ENCODE results near the gene CUL3.

The CUL3 gene

GRCh38 chr2:224579411-224579810 is 5.8 kb downstream of the CUL3 start:
- no peak for DNase-seq

- no peak for DNase-seq
Measured at GRCh38 chr2:224577541-224577940, 7.6 kb downstream of the CUL3 start.

- no peak for DNase-seq
Measured at GRCh38 chr2:224576088-224576715, 9.0 kb downstream of the CUL3 start.

DNA sequence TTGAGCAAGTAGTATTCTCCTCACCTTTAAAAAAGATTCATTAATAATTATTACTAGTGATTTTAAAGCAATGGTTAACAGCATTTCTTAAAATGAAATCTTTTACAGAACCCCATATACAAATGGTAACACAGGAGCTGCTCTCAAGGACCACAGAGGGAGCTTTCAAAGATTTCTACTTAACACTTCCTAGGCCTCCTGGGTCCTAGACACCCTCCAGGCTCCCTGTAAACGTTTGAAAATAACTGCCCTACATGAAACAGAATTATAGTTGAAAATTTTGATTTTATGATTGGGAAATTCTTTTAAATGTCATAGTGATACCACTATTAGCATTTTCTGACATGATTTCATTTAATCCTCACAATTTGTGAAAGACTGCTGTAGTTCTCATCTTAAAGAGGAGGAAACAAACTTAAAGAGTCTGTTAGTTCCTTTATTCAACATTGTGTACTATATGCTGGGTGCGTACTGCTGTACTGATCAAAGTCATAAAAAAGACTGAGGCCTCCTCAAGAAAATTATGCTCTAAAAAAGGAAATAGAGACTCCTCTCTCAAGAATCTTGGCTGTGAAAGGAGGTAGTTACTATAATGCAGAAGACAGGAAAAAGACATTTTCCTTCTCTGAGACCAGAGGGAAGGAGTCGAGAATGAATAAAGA is 10.6 kb downstream of the CUL3 start:
- DNase-seq = no peak

GRCh38 chr2:224573724-224574123 is 11.4 kb downstream of the CUL3 start:
- no peak for DNase-seq

DNA sequence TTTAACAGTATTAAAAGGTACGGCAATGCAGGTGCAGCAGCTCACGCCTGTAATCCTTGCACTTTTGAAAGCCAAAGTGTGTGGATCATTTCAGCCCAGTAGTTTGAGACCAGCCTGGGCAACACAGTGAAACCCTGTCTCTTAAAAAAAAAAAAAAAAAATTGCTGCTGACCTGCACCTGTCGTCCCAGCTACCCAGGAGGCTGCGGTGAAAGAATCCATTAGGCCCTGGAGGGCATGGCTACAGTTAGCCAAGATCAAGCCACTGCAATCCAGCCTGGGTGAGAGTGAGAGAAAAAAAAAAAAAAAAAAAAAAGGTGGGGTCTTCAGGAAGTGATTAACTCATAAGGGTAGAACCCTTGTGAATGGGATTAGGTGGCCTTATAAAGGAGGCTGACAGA is 12.8 kb downstream of the CUL3 start:
- DNase-seq = no peak

GRCh38 chr2:224570328-224570993 is 14.7 kb downstream of the CUL3 start:
- no peak for DNase-seq

GRCh38 chr2:224569654-224570053 is 15.5 kb downstream of the CUL3 start:
- DNase-seq = no peak

DNA sequence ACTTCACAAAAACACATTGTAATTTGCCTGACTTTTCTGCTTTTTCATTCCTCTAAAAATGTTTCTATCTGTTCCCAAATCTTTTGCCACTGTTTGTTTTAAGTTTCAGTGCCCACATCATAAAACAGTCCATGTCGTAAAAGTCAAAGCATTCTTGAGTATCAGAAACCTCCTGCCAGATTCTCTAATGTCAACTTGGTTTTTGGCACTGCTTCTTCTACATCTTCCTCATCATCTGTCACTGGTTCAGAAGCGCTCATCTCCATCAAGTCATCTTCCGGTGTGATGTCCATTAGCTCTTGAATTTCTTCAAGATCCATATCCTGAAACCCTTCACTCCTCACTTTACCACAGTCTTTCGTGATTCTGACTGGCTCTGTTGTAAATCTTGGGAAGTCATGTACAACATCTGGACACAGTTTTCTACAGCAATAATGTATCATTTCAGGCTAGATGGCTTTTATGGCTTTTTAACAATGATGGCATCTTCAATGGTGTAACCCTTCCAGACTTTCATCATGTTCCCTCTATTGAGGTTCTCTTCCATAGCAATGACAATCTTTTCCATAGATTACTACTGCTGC is 19.6 kb downstream of the CUL3 start:
- no peak for DNase-seq

DNA sequence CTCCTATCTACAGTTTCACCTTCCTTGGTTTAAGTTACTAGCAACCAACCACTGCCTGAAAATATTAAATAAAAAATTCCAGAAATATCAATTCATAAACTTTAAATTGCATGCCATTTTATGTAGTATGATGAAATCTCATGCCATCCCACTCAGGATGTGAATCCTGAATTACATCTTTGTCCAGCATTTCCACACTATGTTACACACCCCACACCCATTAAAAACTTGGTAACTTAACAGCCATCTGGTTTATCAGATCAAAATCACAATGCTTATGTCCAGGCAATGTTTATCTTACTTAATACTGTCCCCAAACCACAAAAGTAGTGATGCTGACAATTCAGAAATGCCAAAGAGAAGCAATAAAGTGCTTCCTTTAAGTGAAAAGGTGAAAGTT is 21.6 kb downstream of the CUL3 start:
- no peak for DNase-seq

GRCh38 chr2:224562831-224563230 is 22.3 kb downstream of the CUL3 start:
- DNase-seq = no peak

DNA sequence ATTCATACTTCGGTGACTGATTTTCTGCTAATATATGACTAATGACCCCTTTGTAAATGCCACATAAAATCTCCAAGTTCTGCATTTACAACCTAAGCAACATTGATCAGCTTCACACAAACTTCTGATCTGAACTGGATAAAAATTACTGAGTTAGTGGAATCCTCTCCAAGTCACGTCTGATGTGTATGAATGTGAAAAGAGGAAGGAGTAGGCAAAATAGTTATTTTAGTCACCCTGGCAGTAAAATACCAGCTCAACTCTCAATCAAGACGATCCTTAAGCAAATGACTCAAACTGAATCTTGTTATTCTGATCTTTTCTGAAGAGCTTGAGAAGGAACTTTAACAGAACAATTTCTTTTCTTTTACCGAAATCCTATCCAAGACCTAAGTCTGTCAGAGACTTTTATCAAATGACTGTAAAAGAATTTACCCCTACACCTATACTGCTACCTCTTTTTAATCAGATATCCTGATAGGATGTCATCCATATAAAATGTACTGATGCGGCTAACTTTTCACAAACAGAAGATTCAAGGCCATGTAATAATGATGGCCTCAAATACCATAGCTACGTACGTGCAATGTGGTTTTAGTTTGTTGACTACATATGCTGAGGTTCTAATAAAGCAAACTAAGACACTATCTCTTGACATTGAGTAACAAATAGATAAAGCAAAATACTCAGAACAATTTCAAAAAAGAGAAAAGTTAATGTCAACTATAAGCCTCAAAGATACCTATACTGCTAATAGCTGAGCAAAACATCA is 23.7 kb downstream of the CUL3 start:
- DNase-seq = no peak

GRCh38 chr2:224560549-224560948 is 24.6 kb downstream of the CUL3 start:
- no peak for DNase-seq

DNA sequence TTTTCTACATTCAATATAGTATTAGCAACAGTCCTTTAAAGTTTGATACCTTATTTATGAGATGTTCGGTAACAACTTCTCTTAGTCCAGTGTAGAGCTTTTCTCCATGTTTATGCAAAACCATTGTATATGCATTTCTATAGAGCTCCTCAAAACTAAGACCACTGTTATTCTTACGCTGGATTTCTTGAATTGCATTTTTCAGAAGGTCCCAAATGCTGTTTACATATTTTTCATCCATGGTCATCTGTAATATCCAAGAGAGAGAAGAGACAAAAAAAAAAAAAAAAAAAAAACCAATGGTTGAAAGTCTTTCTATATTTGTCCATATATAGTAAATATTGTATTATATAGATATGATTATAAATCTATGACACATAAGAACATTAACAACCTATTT is 27.6 kb downstream of the CUL3 start:
- DNase-seq = no peak

DNA sequence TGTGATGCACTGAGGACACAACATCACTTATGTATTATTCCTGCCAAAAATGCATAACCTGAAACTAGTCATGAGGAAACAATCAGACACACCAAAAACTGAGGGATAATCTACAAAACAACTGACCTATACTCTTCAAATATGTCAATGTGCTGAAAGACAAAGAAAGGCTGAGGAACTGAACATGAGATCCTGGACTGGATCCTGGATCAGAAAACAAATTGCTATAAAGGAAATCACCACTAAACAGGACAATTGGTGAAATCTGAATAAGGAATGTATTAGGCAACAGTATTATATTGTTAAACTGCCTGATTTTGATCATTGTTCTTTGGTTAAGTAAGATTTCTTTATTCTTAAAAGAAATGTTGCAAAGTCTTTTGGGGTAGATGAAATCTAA is 28.8 kb downstream of the CUL3 start:
- DNase-seq = no peak

- DNase-seq = no peak
Measured at GRCh38 chr2:224555823-224556366, 29.3 kb downstream of the CUL3 start.

- DNase-seq = no peak
Measured at GRCh38 chr2:224552771-224553170, 32.4 kb downstream of the CUL3 start.

- DNase-seq = no peak
Measured at GRCh38 chr2:224551693-224552092, 33.5 kb downstream of the CUL3 start.

DNA sequence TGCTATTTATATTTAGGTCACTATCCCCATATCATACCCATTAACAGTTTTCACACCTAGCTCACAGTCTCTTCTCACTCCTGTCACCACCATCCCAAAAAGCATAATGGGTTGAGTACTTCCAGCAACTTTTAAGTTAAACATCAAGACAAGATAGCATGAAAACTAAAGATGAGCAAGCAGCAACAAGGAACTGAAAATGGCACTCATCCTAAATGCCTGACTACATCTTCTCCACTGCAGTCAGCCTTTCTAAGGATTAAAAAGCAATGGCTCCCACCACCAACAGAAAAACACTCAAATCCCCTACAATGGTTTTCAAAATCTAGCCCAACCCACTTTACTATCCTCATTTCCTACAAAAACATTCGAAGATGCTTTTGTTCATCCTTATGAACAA is 38.2 kb downstream of the CUL3 start:
- no peak for DNase-seq

- DNase-seq = no peak
Measured at GRCh38 chr2:224545884-224546644, 39.1 kb downstream of the CUL3 start.

DNA sequence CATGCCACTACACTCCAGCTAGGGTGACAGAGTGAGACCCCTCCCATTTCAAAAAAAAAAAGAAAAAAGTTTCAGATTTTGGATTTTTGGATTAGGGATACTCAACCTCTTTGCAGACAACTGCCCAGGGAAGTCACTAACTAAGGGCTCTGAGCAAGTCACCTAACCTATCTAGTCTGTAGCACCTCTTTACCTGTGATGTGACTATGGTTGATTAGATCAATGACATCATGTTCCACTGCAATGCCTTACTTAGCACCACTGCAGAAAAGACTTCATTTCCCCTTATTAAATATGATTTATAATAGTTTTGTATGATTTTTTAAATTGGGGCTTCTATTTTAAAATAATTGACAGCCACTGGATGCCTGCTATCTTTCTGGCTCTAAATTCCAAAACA is 41.2 kb downstream of the CUL3 start:
- DNase-seq = no peak

GRCh38 chr2:224538561-224539138 is 46.5 kb downstream of the CUL3 start:
- DNase-seq = no peak
